WI38 (cell line): ENCODE measurements around the gene FGF9.

ENCODE experiments used
- H3K4me3 ChIP-seq: 2 replicates; pipeline ENCODE4 v1.5.1; 2011; ENCODE audit warnings: low read depth, mild to moderate bottlenecking, control low read depth, low read length
- CTCF ChIP-seq: IDR thresholded peaks from 2 replicates; pipeline ENCODE4 v1.5.1; 2012; ENCODE audit warnings: low read depth, mild to moderate bottlenecking, control low read depth, low read length

Gene FGF9

GRCh38 chr13:21753117-21753729 lies 82.3 kb downstream of the FGF9 start:
- no peak overlapping the region for H3K4me3 ChIP-seq
- no peak for TF ChIP-seq CTCF
